Sigmoid colon (tissue), 7 donors: ENCODE results near the gene TOP2A. TPM values are rescaled to one million over a fixed set of nuclear protein-coding genes. Genes with fewer than 3 reads are reported as not detected.

Source experiments
- DNase-seq: peaks from one replicate; pipeline ENCODE4 v3.0.0-alpha.2; 2019
- H3K27ac ChIP-seq, 4 donors: fragments of 200-600 bp; sonication (generic); one replicate each; pipeline ENCODE4 v1.5.1; 2016 to 2019; ENCODE audit warnings: mild to moderate bottlenecking in 1 of 4
- H3K27me3 ChIP-seq, 3 donors: fragments of 200-600 bp; sonication (generic); one replicate each; pipeline ENCODE4 v1.5.1; 2019; ENCODE audit warnings: mild to moderate bottlenecking in 1 of 3
- H3K36me3 ChIP-seq, 4 donors: fragments of 200-600 bp; sonication (generic); one replicate each; pipeline ENCODE4 v1.5.1; 2016 to 2019
- H3K4me1 ChIP-seq, 4 donors: fragments of 200-600 bp; sonication (generic); one replicate each; pipeline ENCODE4 v1.5.1; 2017 to 2019
- H3K4me3 ChIP-seq, 4 donors: fragments of 200-600 bp; sonication (generic); one replicate each; pipeline ENCODE4 v1.5.1; 2017 to 2019; ENCODE audit warnings: mild to moderate bottlenecking in 2 of 4, moderate library complexity in 1 of 4
- H3K9me3 ChIP-seq, 4 donors: fragments of 200-600 bp in 3 of 4; sonication (generic) in 3 of 4; one replicate each; pipeline versions ENCODE4 v1.5.1 to v1.6.1; 2013 to 2019
- CTCF ChIP-seq, 4 experiments: fragments of 450-650 bp in 3 of 4; fragments of 200-600 bp in 1 of 4; IDR thresholded peaks; one replicate each; pipeline ENCODE4 v1.5.1; 2016 to 2019; ENCODE audit warnings: antibody characterized with exemption in 4 of 4, mild to moderate bottlenecking in 3 of 4, moderate library complexity in 2 of 4
- EP300 ChIP-seq, 4 donors: sonication (generic); formaldehyde crosslinking; IDR thresholded peaks; one replicate each; pipeline ENCODE4 v1.6.1; 2017; ENCODE audit warnings: antibody characterized with exemption in 4 of 4
- POLR2A ChIP-seq, 2 donors: fragments of 450-650 bp; IDR thresholded peaks; one replicate each; pipeline ENCODE4 v1.6.1; 2016; ENCODE audit warnings: antibody characterized with exemption in 2 of 2, mild to moderate bottlenecking in 2 of 2, moderate library complexity in 2 of 2
- POLR2AphosphoS5 ChIP-seq, 4 donors: sonication (generic); formaldehyde crosslinking; IDR thresholded peaks; one replicate each; pipeline ENCODE4 v1.6.1; 2017; ENCODE audit warnings: antibody characterized with exemption in 4 of 4
- WGBS, 2 donors: extraction: QIAGEN DNeasy Blood & Tissue Kit; methylation state at CpG; one replicate each; pipeline ENCODE4 v1.1.7; 2013; 5-methylcytosine and 5-hydroxymethylcytosine counted together
- intact Hi-C: fragments of 100-400 bp; cut with DNase I; formaldehyde crosslinking; loops from one replicate; pipeline ENCODE4 v1.15.1; 2023
- polyA plus RNA-seq, 3 donors: library from polyadenylated mRNA; stranded (reverse); fragments of 200-250 nt; gene quantifications; one replicate each; pipeline ENCODE4 v1.2.3, GENCODE V29; 2013
- total RNA-seq, 4 donors: library from RNA; depleted of rRNA; stranded (reverse); fragments of >200 nt; gene quantifications; one replicate each; pipeline ENCODE4 v1.1.0, GENCODE V29; 2016
- donor health status: healthy with polysubstance abuse.
- donor health status: Bipolar disorder and iron deficiency.
- donor health status: healthy.

TOP2A gene
- total and polyA plus RNA-seq, 7 donors: 0.33 to 28.7 (median 2.1) TPM

GRCh38 chr17:40361925-40362695, 55.6 kb downstream of the TOP2A start:
- no peak for TF ChIP-seq POLR2A (IDR thresholded peaks at IDR 0.05)
- no peak for TF ChIP-seq EP300 (IDR thresholded peaks at IDR 0.05)
- TF ChIP-seq CTCF (IDR thresholded peaks at IDR 0.05): no peak
- no peak for TF ChIP-seq POLR2AphosphoS5 (IDR thresholded peaks at IDR 0.05)
- Histone ChIP-seq H3K4me3 (peak overlapping the region in 3 of 4 donors; percentile 46 to 61 (median 58)), H3K9me3 (no peaks in the 10 kb centered on the region), H3K27ac (no peak overlapping the region), H3K4me1 (peaks cover 0 to 37% (median 21%) of the 10 kb centered on the region in 4 donors), H3K27me3 (peaks cover 0 to 5% (median 0%) of the 10 kb centered on the region in 3 donors), H3K36me3 (no peaks in the 10 kb centered on the region)
- peak; percentile 66 for DNase-seq
- intact Hi-C loops: loop anchor here (5.0 kb wide), 1 partner anchor 35 kb away; no protein-coding TSS in a partner anchor
- 63 to 71% methylated on average over 24 of the region's 24 CpGs for WGBS, 2 donors

GRCh38 chr17:40361063-40361924, 56.4 kb downstream of the TOP2A start:
- intact Hi-C loops: loop anchor here (5.0 kb wide), 1 partner anchor 36 kb away; no protein-coding TSS in a partner anchor
- Histone ChIP-seq H3K4me3 (no peak overlapping the region), H3K4me1 (peaks cover 0 to 43% (median 28%) of the 10 kb centered on the region in 4 donors)

GRCh38 chr17:40360091-40360490, 57.6 kb downstream of the TOP2A start:
- TF ChIP-seq POLR2A (IDR thresholded peaks at IDR 0.05) (no peak), POLR2AphosphoS5 (IDR thresholded peaks at IDR 0.05) (no peak), CTCF (IDR thresholded peaks at IDR 0.05) (no peak), EP300 (IDR thresholded peaks at IDR 0.05) (no peak)
- Histone ChIP-seq H3K9me3 (no peaks in the 10 kb centered on the region), H3K4me3 (no peak overlapping the region), H3K27ac (no peak overlapping the region), H3K27me3 (peaks cover 0 to 5% (median 0%) of the 10 kb centered on the region in 3 donors), H3K4me1 (peaks cover 0 to 55% (median 40%) of the 10 kb centered on the region in 4 donors), H3K36me3 (peaks cover 0 to 14% (median 5%) of the 10 kb centered on the region in 4 donors)
- intact Hi-C loops: loop anchor here (5.0 kb wide), 1 partner anchor 37 kb away; no protein-coding TSS in a partner anchor
- WGBS, 2 donors: 83 to 89% methylated on average over 8 of the region's 8 CpGs
- DNase-seq: no peak

More at GRCh38 chr17:40361063-40361924, 56.4 kb downstream of the TOP2A start:
- Histone ChIP-seq H3K27ac (no peak overlapping the region), H3K36me3 (peaks cover 0 to 2% (median under 1%) of the 10 kb centered on the region in 4 donors), H3K27me3 (peaks cover 0 to 5% (median 0%) of the 10 kb centered on the region in 3 donors), H3K9me3 (no peaks in the 10 kb centered on the region)
- TF ChIP-seq CTCF (IDR thresholded peaks at IDR 0.05) (no peak), POLR2A (IDR thresholded peaks at IDR 0.05) (no peak), EP300 (IDR thresholded peaks at IDR 0.05) (no peak), POLR2AphosphoS5 (IDR thresholded peaks at IDR 0.05) (no peak)
- 66 to 71% methylated on average over 32 of the region's 32 CpGs for WGBS, 2 donors
- peak; percentile 53 for DNase-seq

- peak; percentile 95 for DNase-seq
- H3K27ac ChIP-seq: peak overlapping the region; percentile 11 to 64 (median 52)
- intact Hi-C loops: loop anchor here (1.0 to 2.0 kb wide), 4 partner anchors 58 to 202 kb away; partner anchors contain the start of gene TOP2A
- peaks cover 0 to 1% (median 0%) of the 10 kb centered on the region in 3 donors for H3K27me3 ChIP-seq
- WGBS, 2 donors: 11 to 13% methylated on average over 17 of the region's 17 CpGs
- peak overlapping the region in 1 of 4 donors; percentile 9 for H3K4me3 ChIP-seq
- peaks cover 0 to 26% (median 8%) of the 10 kb centered on the region in 4 donors for H3K36me3 ChIP-seq
- TF ChIP-seq POLR2A (IDR thresholded peaks at IDR 0.05) (no peak), CTCF (IDR thresholded peaks at IDR 0.05) (peak; percentile 86 to 99 (median 98)), POLR2AphosphoS5 (IDR thresholded peaks at IDR 0.05) (no peak)
- peaks cover 0 to 55% (median 43%) of the 10 kb centered on the region in 4 donors for H3K4me1 ChIP-seq
- no peaks in the 10 kb centered on the region for H3K9me3 ChIP-seq
Observed at GRCh38 chr17:40358323-40359038, 59.2 kb downstream of the TOP2A start.
